Measurements from ENCODE around the gene LIMCH1. TPM values are rescaled to one million over a fixed set of nuclear protein-coding genes. Genes with fewer than 3 reads are reported as not detected.

LIMCH1 gene
- total and polyA plus RNA-seq, 7 experiments from 2014 or later = 0.05 to 1.2 TPM; not detected in 5

DNA sequence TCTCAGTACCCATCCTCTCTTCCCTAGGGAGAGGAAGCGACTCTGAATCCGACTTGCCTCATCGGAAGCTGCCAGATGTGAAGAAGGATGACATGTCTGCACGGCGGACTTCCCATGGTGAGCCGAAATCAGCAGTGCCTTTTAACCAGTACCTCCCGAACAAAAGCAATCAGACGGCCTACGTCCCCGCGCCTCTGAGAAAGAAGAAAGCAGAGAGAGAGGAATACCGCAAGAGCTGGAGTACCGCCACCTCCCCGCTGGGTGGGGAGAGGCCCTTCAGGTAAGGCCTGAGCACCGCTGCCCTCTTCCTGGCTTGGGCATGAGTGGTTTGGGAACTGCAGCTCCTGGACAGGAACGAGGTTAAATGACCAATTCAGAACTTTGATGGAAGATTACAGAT is 81.2 kb downstream of the LIMCH1 start:
- Histone ChIP-seq H3K27ac (ENCODE audit: low read depth, low read length) (no peak overlapping the region), H3K4me3 (ENCODE audit: low read length) (no peak overlapping the region), H3K27me3 (ENCODE audit: control insufficient read depth in 2 of 2, insufficient read depth in 2 of 2, low read length in 2 of 2) (no peaks in the 10 kb centered on the region), H3K36me3 (ENCODE audit: control insufficient read depth in 2 of 3, insufficient read depth in 3 of 3, low read length in 3 of 3) (no peaks in the 10 kb centered on the region), H3K4me1 (ENCODE audit: control insufficient read depth in 2 of 2, insufficient read depth in 2 of 2, low read length in 2 of 2) (no peaks in the 10 kb centered on the region), H3K9me3 (ENCODE audit: control insufficient read depth in 2 of 3, low read length in 3 of 3) (no peaks in the 10 kb centered on the region)
- ATAC-seq = no peak
- CTCF ChIA-PET = no interaction called here
- Mint-ChIP-seq H3K4me1 (no peaks in the 10 kb centered on the region), H3K36me3 (no peaks in the 10 kb centered on the region), H3K9me3 (peaks cover 0 to 4% (median 0%) of the 10 kb centered on the region in 11 donors), H3K27me3 (peaks cover 0 to 10% (median 4%) of the 10 kb centered on the region in 5 donors), H3K27ac (no peak overlapping the region), H3K4me3 (no peak overlapping the region)
- intact Hi-C loops (cut with micrococcal nuclease) = no loop called here
- POLR2A ChIA-PET = no interaction called here
- no peak for DNase-seq

DNA sequence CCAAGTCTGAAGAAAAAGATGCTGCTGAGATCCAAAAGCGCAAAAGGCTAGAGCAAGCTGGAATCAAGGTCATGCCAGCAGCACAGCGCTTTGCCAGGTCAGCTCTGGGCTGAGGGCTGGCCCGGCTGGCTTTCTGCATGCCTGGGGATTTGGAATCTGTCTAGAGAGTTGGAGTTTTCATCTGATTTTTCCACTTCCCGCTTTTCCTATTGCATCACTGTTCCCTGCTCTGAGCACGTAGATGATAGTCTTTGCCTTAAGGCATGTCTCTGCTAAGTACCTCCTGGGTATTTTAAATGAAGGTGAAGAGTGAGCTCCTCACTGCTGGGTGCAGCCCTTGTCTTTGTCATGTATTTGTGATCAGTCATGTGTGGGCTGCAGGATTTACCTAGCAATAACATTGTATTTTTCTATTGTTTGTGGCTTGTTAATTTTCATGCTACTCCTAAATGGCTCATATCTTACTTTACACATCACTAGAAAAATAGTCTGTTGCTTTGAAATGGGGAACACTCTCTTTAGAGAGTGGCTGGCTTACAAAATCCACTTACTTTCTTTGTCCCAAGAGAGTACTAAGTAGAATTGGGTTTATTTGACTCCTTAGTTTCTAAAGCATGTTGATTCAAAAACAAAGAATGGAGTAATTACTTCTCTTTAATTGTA is 82.8 kb downstream of the LIMCH1 start:
- Mint-ChIP-seq H3K36me3 (no peaks in the 10 kb centered on the region), H3K27ac (no peak overlapping the region), H3K4me1 (no peaks in the 10 kb centered on the region), H3K9me3 (peaks cover 0 to 4% (median 0%) of the 10 kb centered on the region in 11 donors), H3K27me3 (peaks cover 0 to 10% (median 4%) of the 10 kb centered on the region in 5 donors), H3K4me3 (no peak overlapping the region)
- Histone ChIP-seq H3K4me1 (ENCODE audit: control insufficient read depth in 2 of 2, insufficient read depth in 2 of 2, low read length in 2 of 2) (no peaks in the 10 kb centered on the region), H3K9me3 (ENCODE audit: control insufficient read depth in 2 of 3, low read length in 3 of 3) (no peaks in the 10 kb centered on the region), H3K27ac (ENCODE audit: low read depth, low read length) (no peak overlapping the region), H3K36me3 (ENCODE audit: control insufficient read depth in 2 of 3, insufficient read depth in 3 of 3, low read length in 3 of 3) (no peaks in the 10 kb centered on the region), H3K27me3 (ENCODE audit: control insufficient read depth in 2 of 2, insufficient read depth in 2 of 2, low read length in 2 of 2) (no peaks in the 10 kb centered on the region), H3K4me3 (ENCODE audit: low read length) (no peak overlapping the region)
- intact Hi-C loops (cut with micrococcal nuclease) = no loop called here
- ATAC-seq (no peak), DNase-seq (no peak)
- ChIA-PET CTCF (no interaction called here), POLR2A (no interaction called here)

DNA sequence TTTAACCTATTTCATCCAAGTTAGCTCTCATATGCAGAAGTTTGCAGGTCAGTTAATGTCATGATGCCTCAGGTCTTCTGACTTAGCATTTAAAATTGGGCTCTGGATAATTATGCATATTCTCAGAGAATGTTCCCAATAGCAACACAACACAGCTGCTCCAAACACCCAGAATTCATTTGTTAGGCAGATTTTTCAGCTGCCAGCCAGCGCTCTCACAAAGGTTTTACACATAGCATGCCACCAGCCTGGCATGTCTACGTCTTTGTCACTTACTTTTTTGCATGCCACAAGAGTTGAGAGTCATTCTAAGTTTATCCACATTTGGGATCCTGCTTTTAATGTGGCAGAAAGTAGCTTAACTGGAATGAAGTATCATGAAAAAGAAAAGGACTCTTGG is 84.8 kb downstream of the LIMCH1 start:
- Mint-ChIP-seq H3K27me3 (peaks cover 0 to 6% (median 4%) of the 10 kb centered on the region in 5 donors), H3K36me3 (no peaks in the 10 kb centered on the region), H3K9me3 (peaks cover 0 to 4% (median 0%) of the 10 kb centered on the region in 11 donors), H3K4me1 (no peaks in the 10 kb centered on the region), H3K27ac (no peak overlapping the region), H3K4me3 (no peak overlapping the region)
- Histone ChIP-seq H3K36me3 (ENCODE audit: control insufficient read depth in 2 of 3, insufficient read depth in 3 of 3, low read length in 3 of 3) (no peaks in the 10 kb centered on the region), H3K27ac (ENCODE audit: low read depth, low read length) (no peak overlapping the region), H3K4me3 (ENCODE audit: low read length) (no peak overlapping the region), H3K9me3 (ENCODE audit: control insufficient read depth in 2 of 3, low read length in 3 of 3) (no peaks in the 10 kb centered on the region), H3K4me1 (ENCODE audit: control insufficient read depth in 2 of 2, insufficient read depth in 2 of 2, low read length in 2 of 2) (no peaks in the 10 kb centered on the region), H3K27me3 (ENCODE audit: control insufficient read depth in 2 of 2, insufficient read depth in 2 of 2, low read length in 2 of 2) (no peaks in the 10 kb centered on the region)
- ChIA-PET POLR2A (no interaction called here), CTCF (no interaction called here)
- no peak for DNase-seq
- ATAC-seq = no peak
- intact Hi-C loops (cut with micrococcal nuclease) = no loop called here

- Histone ChIP-seq H3K36me3 (ENCODE audit: control insufficient read depth in 2 of 3, insufficient read depth in 3 of 3, low read length in 3 of 3) (no peaks in the 10 kb centered on the region), H3K27ac (ENCODE audit: low read depth, low read length) (no peak overlapping the region), H3K27me3 (ENCODE audit: control insufficient read depth in 2 of 2, insufficient read depth in 2 of 2, low read length in 2 of 2) (no peaks in the 10 kb centered on the region), H3K4me1 (ENCODE audit: control insufficient read depth in 2 of 2, insufficient read depth in 2 of 2, low read length in 2 of 2) (no peaks in the 10 kb centered on the region), H3K9me3 (ENCODE audit: control insufficient read depth in 2 of 3, low read length in 3 of 3) (no peaks in the 10 kb centered on the region), H3K4me3 (ENCODE audit: low read length) (no peak overlapping the region)
- ATAC-seq = no peak
- Mint-ChIP-seq H3K4me3 (no peak overlapping the region), H3K36me3 (no peaks in the 10 kb centered on the region), H3K27ac (no peak overlapping the region), H3K9me3 (no peaks in the 10 kb centered on the region), H3K27me3 (peaks cover 0 to 6% (median 0%) of the 10 kb centered on the region in 5 donors), H3K4me1 (no peaks in the 10 kb centered on the region)
- DNase-seq = no peak
- CTCF ChIA-PET = no interaction called here
- intact Hi-C loops (cut with micrococcal nuclease) = no loop called here
- POLR2A ChIA-PET = no interaction called here
Observed at GRCh38 chr4:41624765-41625164, 86.8 kb downstream of the LIMCH1 start.

GRCh38 chr4:41625531-41625930 is 87.6 kb downstream of the LIMCH1 start:
- H3K4me3 Mint-ChIP-seq = no peak overlapping the region
- H3K36me3 ChIP-seq (ENCODE audit: control insufficient read depth in 2 of 3, insufficient read depth in 3 of 3, low read length in 3 of 3) = no peaks in the 10 kb centered on the region
- no peaks in the 10 kb centered on the region for H3K9me3 ChIP-seq (ENCODE audit: control insufficient read depth in 2 of 3, low read length in 3 of 3)
- H3K27me3 ChIP-seq (ENCODE audit: control insufficient read depth in 2 of 2, insufficient read depth in 2 of 2, low read length in 2 of 2) = no peaks in the 10 kb centered on the region
- H3K27ac Mint-ChIP-seq = no peak overlapping the region
- no peaks in the 10 kb centered on the region for H3K4me1 ChIP-seq (ENCODE audit: control insufficient read depth in 2 of 2, insufficient read depth in 2 of 2, low read length in 2 of 2)
- ChIA-PET POLR2A (no interaction called here), CTCF (no interaction called here)
- no peaks in the 10 kb centered on the region for H3K36me3 Mint-ChIP-seq
- H3K27me3 Mint-ChIP-seq = peaks cover 0 to 6% (median 0%) of the 10 kb centered on the region in 5 donors
- no peaks in the 10 kb centered on the region for H3K9me3 Mint-ChIP-seq
- no peak for ATAC-seq
- intact Hi-C loops (cut with micrococcal nuclease) = no loop called here
- no peak for DNase-seq
- H3K4me3 ChIP-seq (ENCODE audit: low read length) = no peak overlapping the region
- H3K27ac ChIP-seq (ENCODE audit: low read depth, low read length) = no peak overlapping the region
- H3K4me1 Mint-ChIP-seq = no peaks in the 10 kb centered on the region

GRCh38 chr4:41628936-41629335 is 91.0 kb downstream of the LIMCH1 start:
- Histone ChIP-seq H3K36me3 (ENCODE audit: control insufficient read depth in 2 of 3, insufficient read depth in 3 of 3, low read length in 3 of 3) (no peaks in the 10 kb centered on the region), H3K4me3 (ENCODE audit: low read length) (no peak overlapping the region), H3K4me1 (ENCODE audit: control insufficient read depth in 2 of 2, insufficient read depth in 2 of 2, low read length in 2 of 2) (no peaks in the 10 kb centered on the region), H3K9me3 (ENCODE audit: control insufficient read depth in 2 of 3, low read length in 3 of 3) (no peaks in the 10 kb centered on the region), H3K27me3 (ENCODE audit: control insufficient read depth in 2 of 2, insufficient read depth in 2 of 2, low read length in 2 of 2) (no peaks in the 10 kb centered on the region), H3K27ac (ENCODE audit: low read depth, low read length) (no peak overlapping the region)
- Mint-ChIP-seq H3K27me3 (peaks cover 0 to 5% (median 0%) of the 10 kb centered on the region in 5 donors), H3K36me3 (no peaks in the 10 kb centered on the region), H3K9me3 (peaks cover 0 to 2% (median 0%) of the 10 kb centered on the region in 11 donors), H3K4me1 (no peaks in the 10 kb centered on the region), H3K27ac (no peak overlapping the region), H3K4me3 (no peak overlapping the region)
- intact Hi-C loops (cut with micrococcal nuclease) = no loop called here
- no peak for ATAC-seq
- DNase-seq = no peak
- ChIA-PET CTCF (no interaction called here), POLR2A (no interaction called here)

DNA sequence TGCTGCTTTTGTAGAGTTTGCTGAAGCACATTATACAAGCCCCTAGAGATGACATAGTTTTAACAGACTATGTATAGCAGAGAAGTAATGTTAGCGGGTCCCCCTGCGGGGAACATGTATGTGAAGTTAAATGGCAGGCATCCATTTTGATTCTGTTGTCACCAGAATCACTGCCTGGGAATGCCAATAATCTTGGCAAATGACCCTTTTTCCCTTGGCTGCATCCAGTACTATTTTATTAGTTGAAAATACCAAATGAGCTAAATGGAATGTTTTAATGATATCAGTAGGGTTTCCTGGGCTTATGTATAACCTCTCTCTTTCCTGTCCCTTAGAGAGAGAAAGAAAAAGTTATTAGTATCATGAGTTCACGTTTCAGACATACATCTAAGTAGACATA is 93.6 kb downstream of the LIMCH1 start:
- no peak overlapping the region for H3K27ac ChIP-seq (ENCODE audit: low read depth, low read length)
- CTCF ChIA-PET = no interaction called here
- H3K4me3 Mint-ChIP-seq = no peak overlapping the region
- no peak overlapping the region for H3K4me3 ChIP-seq (ENCODE audit: low read length)
- ATAC-seq (no peak), DNase-seq (no peak)
- H3K9me3 Mint-ChIP-seq = peaks cover 0 to 2% (median 0%) of the 10 kb centered on the region in 11 donors
- no peaks in the 10 kb centered on the region for H3K36me3 ChIP-seq (ENCODE audit: control insufficient read depth in 2 of 3, insufficient read depth in 3 of 3, low read length in 3 of 3)
- no peaks in the 10 kb centered on the region for H3K27me3 ChIP-seq (ENCODE audit: control insufficient read depth in 2 of 2, insufficient read depth in 2 of 2, low read length in 2 of 2)
- H3K27me3 Mint-ChIP-seq = peaks cover 0 to 5% (median 0%) of the 10 kb centered on the region in 5 donors
- H3K4me1 ChIP-seq (ENCODE audit: control insufficient read depth in 2 of 2, insufficient read depth in 2 of 2, low read length in 2 of 2) = no peaks in the 10 kb centered on the region
- no peaks in the 10 kb centered on the region for H3K9me3 ChIP-seq (ENCODE audit: control insufficient read depth in 2 of 3, low read length in 3 of 3)
- POLR2A ChIA-PET = no interaction called here
- intact Hi-C loops (cut with micrococcal nuclease) = no loop called here
- no peak overlapping the region for H3K27ac Mint-ChIP-seq
- no peaks in the 10 kb centered on the region for H3K4me1 Mint-ChIP-seq
- H3K36me3 Mint-ChIP-seq = no peaks in the 10 kb centered on the region

Measured in naive thymus-derived CD4-positive, alpha-beta T cell (primary cell).